PFSK-1 (cell line): ENCODE results near the gene C4orf17.

Experiments used
- POLR2AphosphoS5 ChIP-seq: IDR thresholded peaks from 2 replicates; pipeline ENCODE4 v1.6.1; 2012; ENCODE audit warnings: low read depth, mild to moderate bottlenecking, control low read depth, low read length, moderate library complexity
- REST ChIP-seq, 2 experiments: IDR thresholded peaks; 2 replicates each; pipeline versions ENCODE4 v1.6.1 to v1.8.0; 2011 to 2012; ENCODE audit warnings: low read depth in 2 of 2, low read length in 2 of 2, control low read depth in 1 of 2, inconsistent platforms in 1 of 2, mild to moderate bottlenecking in 1 of 2, moderate library complexity in 1 of 2; ENCODE audit not compliant: insufficient read depth in 1 of 2
- SIN3A ChIP-seq: IDR thresholded peaks from 2 replicates; pipeline ENCODE4 v1.6.1; 2012; ENCODE audit warnings: mild to moderate bottlenecking, low read length, moderate library complexity, borderline replicate concordance; ENCODE audit not compliant: insufficient read depth

- no peak for TF ChIP-seq SIN3A
- TF ChIP-seq POLR2AphosphoS5: no peak
- no peak for TF ChIP-seq REST (IDR thresholded peaks at IDR 0.05; ENCODE audit: insufficient read depth in 1 of 2, low read depth in 2 of 2, low read length in 2 of 2)
Observed at GRCh38 chr4:99552872-99553271, 42.1 kb downstream of the C4orf17 start.
